GM21423 (cell line): Measurements from ENCODE around the gene KSR1.

ENCODE experiments used
- ATAC-seq: cut with Tn5 transposase; IDR thresholded peaks from one replicate; pipeline ENCODE4 v1.9.1; 2021; ENCODE audit warnings: mild to moderate bottlenecking, moderate library complexity; ENCODE audit not compliant: unreplicated experiment

KSR1 gene

GRCh38 chr17:27512511-27513346 lies 56.5 kb downstream of the KSR1 start:
- no peak for ATAC-seq

- no peak for ATAC-seq
Measured at GRCh38 chr17:27513849-27514248, 57.6 kb downstream of the KSR1 start.

GRCh38 chr17:27514595-27515413 lies 58.6 kb downstream of the KSR1 start:
- ATAC-seq, result no peak

- no peak for ATAC-seq
Measured at GRCh38 chr17:27518048-27518447, 61.8 kb downstream of the KSR1 start.

- ATAC-seq, result no peak
Measured at GRCh38 chr17:27518545-27519521, 62.6 kb downstream of the KSR1 start.

GRCh38 chr17:27519550-27519949 lies 63.3 kb downstream of the KSR1 start:
- peak; percentile 43 for ATAC-seq

GRCh38 chr17:27520491-27521185 lies 64.4 kb downstream of the KSR1 start:
- no peak for ATAC-seq

GRCh38 chr17:27521281-27522027 lies 65.2 kb downstream of the KSR1 start:
- no peak for ATAC-seq

- no peak for ATAC-seq
Measured at GRCh38 chr17:27522028-27522635, 65.9 kb downstream of the KSR1 start.

GRCh38 chr17:27523712-27524111 lies 67.5 kb downstream of the KSR1 start:
- no peak for ATAC-seq

- ATAC-seq, result no peak
Measured at GRCh38 chr17:27524594-27524993, 68.3 kb downstream of the KSR1 start.

GRCh38 chr17:27525316-27525715 lies 69.1 kb downstream of the KSR1 start:
- ATAC-seq, result no peak

GRCh38 chr17:27525836-27526603 lies 69.8 kb downstream of the KSR1 start:
- ATAC-seq, result no peak

- ATAC-seq, result peak; percentile 50
Measured at GRCh38 chr17:27526604-27527002, 70.4 kb downstream of the KSR1 start.

GRCh38 chr17:27529230-27529796 lies 73.1 kb downstream of the KSR1 start:
- ATAC-seq, result no peak

- peak; percentile 43 for ATAC-seq
Measured at GRCh38 chr17:27530764-27531391, 74.6 kb downstream of the KSR1 start.

- ATAC-seq, result peak; percentile 29
Measured at GRCh38 chr17:27531469-27531961, 75.3 kb downstream of the KSR1 start.
